ENCODE results near the gene EPN2. TPM values are rescaled to one million over a fixed set of nuclear protein-coding genes. Genes with fewer than 3 reads are reported as not detected.

EPN2 gene
- polyA plus RNA-seq, 10 donors, result 23.0 to 33.8 (median 27.6) TPM

- DNase-seq, result no peak
Observed at GRCh38 chr17:19379361-19380065, 142.3 kb downstream of the EPN2 start.

- DNase-seq, result peak in 1 of 3 donors; percentile 29
Observed at GRCh38 chr17:19380481-19381301, 143.5 kb downstream of the EPN2 start.

- DNase-seq, result no peak
Observed at GRCh38 chr17:19381361-19381740, 144.2 kb downstream of the EPN2 start.

GRCh38 chr17:19381741-19382444 lies 144.7 kb downstream of the EPN2 start:
- DNase-seq, result no peak

GRCh38 chr17:19382531-19383444 lies 145.6 kb downstream of the EPN2 start:
- no peak for DNase-seq

- DNase-seq, result peak in 1 of 3 donors; percentile 75
Observed at GRCh38 chr17:19383681-19384470, 146.7 kb downstream of the EPN2 start.

GRCh38 chr17:19384723-19385391 lies 147.7 kb downstream of the EPN2 start:
- DNase-seq, result peak; percentile 87 to 93 (median 91)

GRCh38 chr17:19385521-19385983 lies 148.4 kb downstream of the EPN2 start:
- peak in 1 of 3 donors; percentile 26 for DNase-seq

Other genes with a start within 250 kb of the EPN2 start
- 1 to 10 TPM in 2 of 10 donors, under 1 TPM in 8; 0.06 to 1.8 (median 0.24) TPM for gene FAM83G, start 232.6 kb upstream of the EPN2 start, polyA plus RNA-seq (ENCODE audit: insufficient read length in 10 of 10)
- 1 to 10 TPM; 1.5 to 3.8 (median 2.8) TPM for gene GRAP, start 190.4 kb upstream of the EPN2 start, polyA plus RNA-seq (ENCODE audit: insufficient read length in 10 of 10)
- 1 to 10 TPM in 8 of 10 donors, under 1 TPM in 2; 0.54 to 4.2 (median 1.6) TPM for gene GRAPL, start 109.8 kb upstream of the EPN2 start, polyA plus RNA-seq (ENCODE audit: insufficient read length in 10 of 10)
- gene B9D1, start 125.4 kb downstream of the EPN2 start, polyA plus RNA-seq (ENCODE audit: insufficient read length in 10 of 10), result 1 to 10 TPM; 4.9 to 9.4 (median 5.6) TPM
- 10 to 100 TPM; 18.3 to 27.3 (median 22.5) TPM for gene MAPK7, start 141.1 kb downstream of the EPN2 start, polyA plus RNA-seq (ENCODE audit: insufficient read length in 10 of 10)
- gene MFAP4, start 149.8 kb downstream of the EPN2 start, polyA plus RNA-seq (ENCODE audit: insufficient read length in 10 of 10), result 100 to 1,000 TPM; 247 to 372 (median 275) TPM
- 1 to 10 TPM; 1.8 to 5.1 (median 3.7) TPM for gene RNF112, start 173.9 kb downstream of the EPN2 start, polyA plus RNA-seq (ENCODE audit: insufficient read length in 10 of 10)

Measured in muscle of back (tissue), 11 donors.